Measurements from ENCODE around the gene SCUBE1. TPM values are rescaled to one million over a fixed set of nuclear protein-coding genes. Genes with fewer than 3 reads are reported as not detected.

Gene SCUBE1
- total RNA-seq, 4 donors from 2014 or later, result 33.3 to 109 (median 66.3) TPM

DNA sequence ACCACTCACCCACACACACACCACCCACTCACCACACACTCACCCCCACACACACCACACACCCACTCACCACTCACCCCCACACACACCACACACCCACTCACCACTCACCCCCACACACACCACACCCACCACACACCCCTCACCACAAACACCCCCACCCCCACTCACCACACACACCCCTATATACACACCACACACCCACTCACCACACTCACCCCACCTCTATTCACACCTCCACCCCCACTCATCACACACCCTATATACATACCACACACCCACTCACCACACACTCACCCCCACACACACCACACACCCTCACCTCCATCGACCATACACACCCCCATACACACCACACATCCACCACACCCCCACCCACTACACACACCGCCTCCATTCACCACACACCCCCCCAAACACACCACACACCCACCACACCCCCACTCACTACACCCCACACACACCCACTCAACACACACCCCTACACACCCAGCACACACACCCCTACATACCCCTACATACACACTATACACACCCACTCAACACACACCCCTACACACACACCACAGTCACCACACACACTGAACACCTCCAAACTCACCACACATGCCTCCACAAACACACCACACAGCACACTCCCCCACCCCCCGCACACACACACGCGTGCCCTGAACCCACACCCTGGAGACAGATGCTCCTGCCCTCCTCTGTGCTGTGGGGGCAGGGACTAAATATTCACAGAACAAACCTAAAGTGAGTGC is 137.2 kb downstream of the SCUBE1 start:
- no peak overlapping the region for H3K4me3 ChIP-seq
- intact Hi-C loops (cut with DNase I), result no loop called here
- no peaks in the 10 kb centered on the region for H3K4me1 ChIP-seq
- no peak for TF ChIP-seq EP300 (IDR thresholded peaks at IDR 0.05)
- TF ChIP-seq, protein P1, sequence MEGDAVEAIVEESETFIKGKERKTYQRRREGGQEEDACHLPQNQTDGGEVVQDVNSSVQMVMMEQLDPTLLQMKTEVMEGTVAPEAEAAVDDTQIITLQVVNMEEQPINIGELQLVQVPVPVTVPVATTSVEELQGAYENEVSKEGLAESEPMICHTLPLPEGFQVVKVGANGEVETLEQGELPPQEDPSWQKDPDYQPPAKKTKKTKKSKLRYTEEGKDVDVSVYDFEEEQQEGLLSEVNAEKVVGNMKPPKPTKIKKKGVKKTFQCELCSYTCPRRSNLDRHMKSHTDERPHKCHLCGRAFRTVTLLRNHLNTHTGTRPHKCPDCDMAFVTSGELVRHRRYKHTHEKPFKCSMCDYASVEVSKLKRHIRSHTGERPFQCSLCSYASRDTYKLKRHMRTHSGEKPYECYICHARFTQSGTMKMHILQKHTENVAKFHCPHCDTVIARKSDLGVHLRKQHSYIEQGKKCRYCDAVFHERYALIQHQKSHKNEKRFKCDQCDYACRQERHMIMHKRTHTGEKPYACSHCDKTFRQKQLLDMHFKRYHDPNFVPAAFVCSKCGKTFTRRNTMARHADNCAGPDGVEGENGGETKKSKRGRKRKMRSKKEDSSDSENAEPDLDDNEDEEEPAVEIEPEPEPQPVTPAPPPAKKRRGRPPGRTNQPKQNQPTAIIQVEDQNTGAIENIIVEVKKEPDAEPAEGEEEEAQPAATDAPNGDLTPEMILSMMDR (IDR thresholded peaks at IDR 0.05), result no peak
- TF ChIP-seq POLR2A (IDR thresholded peaks at IDR 0.05; ENCODE audit: low read depth), result no peak
- no peak for TF ChIP-seq POLR2AphosphoS5 (IDR thresholded peaks at IDR 0.05)
- H3K27me3 ChIP-seq, result no peaks in the 10 kb centered on the region
- H3K9me3 ChIP-seq, result no peaks in the 10 kb centered on the region
- peaks cover 0 to 55% (median 31%) of the 10 kb centered on the region in 4 donors for H3K36me3 ChIP-seq
- WGBS, result 70% methylated on average over 5 of the region's 5 CpGs
- no peak overlapping the region for H3K27ac ChIP-seq (replicated peaks in 1 of 4)
- DNase-seq (ENCODE audit: extremely low spot score), result no peak

- intact Hi-C loops (cut with DNase I), result no loop called here
- Histone ChIP-seq H3K4me1 (no peaks in the 10 kb centered on the region), H3K9me3 (no peaks in the 10 kb centered on the region), H3K36me3 (peaks cover 0 to 49% (median 27%) of the 10 kb centered on the region in 4 donors), H3K4me3 (no peak overlapping the region), H3K27me3 (peaks cover 0 to 5% (median 0%) of the 10 kb centered on the region in 4 donors), H3K27ac (replicated peaks in 1 of 4) (no peak overlapping the region)
- 99% methylated on average over 7 of the region's 9 CpGs for WGBS
- TF ChIP-seq, protein P1 (IDR thresholded peaks at IDR 0.05), result no peak
- TF ChIP-seq POLR2A (IDR thresholded peaks at IDR 0.05; ENCODE audit: low read depth) (no peak), EP300 (IDR thresholded peaks at IDR 0.05) (no peak), POLR2AphosphoS5 (IDR thresholded peaks at IDR 0.05) (no peak)
- DNase-seq (ENCODE audit: extremely low spot score), result no peak
Measured at GRCh38 chr22:43205261-43205691, 137.9 kb downstream of the SCUBE1 start.

DNA sequence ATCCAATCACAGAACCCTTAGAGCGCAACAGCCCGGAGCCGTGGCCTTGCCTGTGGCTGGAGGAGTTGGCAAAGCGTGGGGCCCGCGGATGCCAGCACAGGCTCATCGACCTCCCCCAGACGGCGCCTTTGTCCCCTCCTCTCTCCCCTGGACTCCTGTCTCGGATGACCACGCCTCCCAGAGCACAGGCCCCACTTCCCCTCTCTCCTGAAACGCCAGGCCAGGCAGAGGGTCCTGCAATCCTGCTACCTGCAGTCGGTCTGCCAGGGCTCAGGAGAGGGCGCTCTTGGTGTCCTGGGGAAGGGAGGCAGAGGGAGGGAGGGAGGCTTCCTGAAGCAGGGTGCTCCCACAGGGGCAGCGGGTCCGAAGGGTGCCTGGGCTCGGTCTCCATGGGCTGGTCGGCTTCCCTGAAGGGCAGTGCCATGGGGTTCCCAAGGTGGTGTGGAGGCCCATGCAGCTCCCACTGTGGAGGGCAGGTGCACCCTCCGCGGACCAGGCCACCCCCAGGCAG is 139.6 kb downstream of the SCUBE1 start:
- no peak overlapping the region for H3K4me3 ChIP-seq
- WGBS, result 66% methylated on average over 9 of the region's 20 CpGs

DNA sequence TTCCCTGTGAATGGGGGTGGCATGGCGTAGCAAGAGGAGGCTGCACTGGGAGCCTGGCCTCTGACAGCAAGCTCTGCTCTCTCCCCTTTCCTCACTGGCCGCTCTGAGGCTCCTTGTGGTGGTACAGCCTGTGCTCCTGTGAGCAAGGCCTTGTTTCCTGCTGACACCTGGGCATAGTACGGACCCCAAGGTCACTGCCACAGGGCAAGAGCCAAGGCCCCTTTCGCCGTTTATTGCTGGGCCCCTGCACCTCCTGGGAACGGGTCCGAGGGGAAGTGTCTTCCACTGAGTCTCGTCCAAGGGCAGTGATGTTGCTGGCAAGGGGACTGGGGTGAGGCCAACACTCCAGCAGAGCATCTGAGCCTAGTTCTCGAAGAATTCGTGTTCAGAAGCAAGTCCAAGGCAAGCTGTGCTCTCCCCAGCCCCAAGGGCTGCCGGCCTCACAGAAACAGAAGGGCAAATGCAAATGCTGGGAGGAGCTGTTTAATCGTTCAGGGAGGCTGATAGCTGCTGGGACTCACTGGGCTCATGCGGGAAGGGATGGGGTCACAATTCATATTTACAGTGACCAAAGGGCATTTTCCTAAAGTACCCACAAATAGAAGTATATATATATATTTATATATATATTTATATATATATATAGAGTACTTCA is 140.3 kb downstream of the SCUBE1 start:
- H3K4me1 ChIP-seq, result no peaks in the 10 kb centered on the region
- peaks cover 0 to 24% (median 0%) of the 10 kb centered on the region in 4 donors for H3K27me3 ChIP-seq
- DNase-seq (ENCODE audit: extremely low spot score), result no peak
- intact Hi-C loops (cut with DNase I), result no loop called here
- H3K4me3 ChIP-seq, result no peak overlapping the region
- H3K9me3 ChIP-seq, result no peaks in the 10 kb centered on the region
- H3K27ac ChIP-seq (replicated peaks in 1 of 4), result no peak overlapping the region
- peaks cover 0 to 28% (median 18%) of the 10 kb centered on the region in 4 donors for H3K36me3 ChIP-seq
- no peak for TF ChIP-seq POLR2AphosphoS5 (IDR thresholded peaks at IDR 0.05)
- TF ChIP-seq EP300 (IDR thresholded peaks at IDR 0.05), result no peak
- 75% methylated on average over 6 of the region's 13 CpGs for WGBS

More for the DNA sequence above, 139.6 kb downstream of the SCUBE1 start:
- peaks cover 0 to 34% (median 20%) of the 10 kb centered on the region in 4 donors for H3K36me3 ChIP-seq
- no peak overlapping the region for H3K27ac ChIP-seq (replicated peaks in 1 of 4)
- peaks cover 0 to 20% (median 0%) of the 10 kb centered on the region in 4 donors for H3K27me3 ChIP-seq
- no peaks in the 10 kb centered on the region for H3K4me1 ChIP-seq
- TF ChIP-seq POLR2AphosphoS5 (IDR thresholded peaks at IDR 0.05), result no peak
- TF ChIP-seq, protein P1 (IDR thresholded peaks at IDR 0.05), result no peak
- TF ChIP-seq POLR2A (IDR thresholded peaks at IDR 0.05; ENCODE audit: low read depth), result no peak
- no peak for TF ChIP-seq EP300 (IDR thresholded peaks at IDR 0.05)
- intact Hi-C loops (cut with DNase I), result no loop called here
- no peaks in the 10 kb centered on the region for H3K9me3 ChIP-seq
- no peak for DNase-seq (ENCODE audit: extremely low spot score)

DNA sequence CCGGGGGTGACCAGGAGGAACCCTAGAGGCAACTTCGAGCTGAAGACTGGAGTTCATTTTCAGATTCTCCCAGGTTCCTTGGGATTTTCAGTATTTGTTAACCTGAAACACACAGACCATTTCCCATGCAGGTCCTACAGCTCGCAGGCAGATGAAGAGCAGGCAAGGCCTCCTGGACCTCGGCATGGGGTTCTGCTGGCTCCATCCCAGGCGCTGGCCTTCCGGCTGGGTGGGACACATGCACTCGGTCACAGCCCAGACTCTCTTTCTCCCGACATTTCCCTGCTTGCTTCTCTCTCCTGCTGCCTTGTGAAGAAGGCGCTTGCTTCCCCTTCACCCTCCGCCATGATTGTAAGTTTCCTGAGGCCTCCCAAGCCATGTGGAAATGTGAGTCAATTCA is 140.8 kb downstream of the SCUBE1 start:
- WGBS, result 94% methylated on average over 10 of the region's 10 CpGs
- no peak for DNase-seq (ENCODE audit: extremely low spot score)
- Histone ChIP-seq H3K27me3 (peaks cover 0 to 24% (median 0%) of the 10 kb centered on the region in 4 donors), H3K4me3 (no peak overlapping the region), H3K36me3 (peaks cover 0 to 22% (median 15%) of the 10 kb centered on the region in 4 donors), H3K4me1 (no peaks in the 10 kb centered on the region), H3K9me3 (no peaks in the 10 kb centered on the region), H3K27ac (replicated peaks in 1 of 4) (no peak overlapping the region)
- intact Hi-C loops (cut with DNase I), result no loop called here
- TF ChIP-seq POLR2A (IDR thresholded peaks at IDR 0.05; ENCODE audit: low read depth), result no peak
- TF ChIP-seq, protein P1 (IDR thresholded peaks at IDR 0.05), result no peak
- no peak for TF ChIP-seq EP300 (IDR thresholded peaks at IDR 0.05)
- TF ChIP-seq POLR2AphosphoS5 (IDR thresholded peaks at IDR 0.05), result no peak
